ENCODE measurements around the gene NFX1.

GRCh38 chr9:33349743-33350142 lies 59.4 kb downstream of the NFX1 start:
- TF ChIP-seq CTCF (IDR thresholded peaks at IDR 0.05) (no peak), EP300 (IDR thresholded peaks at IDR 0.05) (no peak), POLR2AphosphoS5 (IDR thresholded peaks at IDR 0.05) (peak; percentile 7)

Data from gastroesophageal sphincter (tissue), 3 donors.